Pancreas (tissue), 10 donors: ENCODE measurements around the gene OOSP2. TPM values are rescaled to one million over a fixed set of nuclear protein-coding genes. Genes with fewer than 3 reads are reported as not detected.
"Not testable (repeated sequence)": the region's sequence is repeated elsewhere in the genome, so short reads cannot be mapped to it uniquely, and the experiment has no call there.

ENCODE experiments used
- ATAC-seq, 4 donors: fragments of 200-7000 bp; cut with Tn5 transposase; one replicate each; pipeline versions ENCODE4 v1.8.0 to v1.9.1; 2020; ENCODE audit warnings: mild to moderate bottlenecking in 4 of 4, moderate library complexity in 4 of 4
- DNase-seq, 6 donors: peaks; one replicate each; pipeline ENCODE4 v3.0.0-alpha.2; 2020
- FAIRE-seq: peaks from 2 replicates; lab custom pipeline; 2012; peaks lifted over from hg19 to GRCh38; lab: Jason Lieb, UNC
- H3K27ac ChIP-seq, 4 donors: fragments of 200-600 bp; sonication (generic); 1 replicate in 3 of 4; 2 replicates in 1 of 4; pipeline versions ENCODE4 v1.5.0 to v1.8.0; 2020
- H3K27me3 ChIP-seq, 4 donors: fragments of 200-600 bp; one replicate each; pipeline ENCODE4 v1.8.0; 2021
- H3K36me3 ChIP-seq, 3 donors: fragments of 200-600 bp; sonication (generic) in 1 of 3; one replicate each; pipeline versions ENCODE4 v1.5.0 to v1.8.0; 2020 to 2021
- H3K4me1 ChIP-seq, 3 donors: fragments of 200-600 bp; one replicate each; pipeline ENCODE4 v1.8.0; 2021
- H3K4me3 ChIP-seq, 4 donors: fragments of 200-600 bp; sonication (generic) in 2 of 4; one replicate each; pipeline versions ENCODE4 v1.5.0 to v1.8.0; 2020 to 2021
- H3K9me3 ChIP-seq, 4 donors: fragments of 200-600 bp; one replicate each; pipeline ENCODE4 v1.8.0; 2021
- CTCF ChIP-seq, 4 donors: fragments of 200-600 bp; sonication (generic) in 3 of 4; IDR thresholded peaks; one replicate each; pipeline versions ENCODE4 v1.5.0 to v1.8.0; 2021; ENCODE audit warnings: antibody characterized with exemption in 4 of 4
- WGBS, 2 donors: extraction: QIAGEN DNeasy Blood & Tissue Kit; methylation state at CpG; one replicate each; pipeline ENCODE4 v1.1.7; 2013; 5-methylcytosine and 5-hydroxymethylcytosine counted together
- intact Hi-C, 3 donors: fragments of 100-400 bp; cut with DNase I; formaldehyde crosslinking; loops; one replicate each; pipeline versions ENCODE4 v1.11.1 to v1.14.2; 2022
- polyA plus RNA-seq, 2 donors: library from polyadenylated mRNA; stranded (reverse); fragments of 200-250 nt; gene quantifications; one replicate each; pipeline ENCODE4 v1.2.3, GENCODE V29; 2013
- total RNA-seq, 6 donors: library from RNA; stranded (reverse); fragmentation: NEBNext Ultra II Directional in 4 of 6; extraction: Animal tissue kit (Norgen Biotek cat#: 25700) in 4 of 6; gene quantifications; one replicate each; pipeline versions ENCODE4 v1.2.1 to v1.2.4, GENCODE V29; 2021 to 2023
- donor health status: healthy with polysubstance abuse.
- donor health status: DM: no; HTN: no; CAD: no; lungs with moderate emphysema.
- donor health status: DM: no; HTN: no; CAD: no.
- donor health status: control.
- donor health status: control.
- donor health status: Bipolar disorder and iron deficiency.
- donor health status: DM: yes; HTN: yes; CAD: no.
- donor health status: DM: no; HTN: no; CAD: no.
- donor health status: DM: no; HTN: no; CAD: no.
- donor health status: DM: yes; HTN: yes; CAD: no.

The OOSP2 gene
- total and polyA plus RNA-seq, 8 donors = not detected

GRCh38 chr11:60059521-60060240, 19.5 kb downstream of the OOSP2 start:
- FAIRE-seq (no peak), DNase-seq (no peak), ATAC-seq (no peak)
- no peaks in the 10 kb centered on the region for H3K9me3 ChIP-seq
- H3K4me1 ChIP-seq = no peaks in the 10 kb centered on the region
- no peaks in the 10 kb centered on the region for H3K27me3 ChIP-seq
- H3K36me3 ChIP-seq = no peaks in the 10 kb centered on the region
- H3K27ac ChIP-seq = no peak overlapping the region
- intact Hi-C loops = no loop called here
- no peak overlapping the region for H3K4me3 ChIP-seq
- TF ChIP-seq CTCF (IDR thresholded peaks at IDR 0.05) = no peak
- WGBS, 2 donors = 85 to 91% methylated on average over 4 of the region's 4 CpGs

GRCh38 chr11:60064111-60064510, 23.9 kb downstream of the OOSP2 start:
- Histone ChIP-seq H3K27ac (no peak overlapping the region), H3K9me3 (no peaks in the 10 kb centered on the region), H3K4me1 (no peaks in the 10 kb centered on the region), H3K36me3 (no peaks in the 10 kb centered on the region), H3K27me3 (no peaks in the 10 kb centered on the region), H3K4me3 (no peak overlapping the region)
- 54 to 73% methylated on average over 1 of the region's 1 CpG for WGBS, 2 donors
- intact Hi-C loops = no loop called here
- TF ChIP-seq CTCF (IDR thresholded peaks at IDR 0.05) = no peak
- FAIRE-seq = no peak
- DNase-seq = no peak
- ATAC-seq = no peak

- no peaks in the 10 kb centered on the region for H3K4me1 ChIP-seq
- intact Hi-C loops = no loop called here
- no peak overlapping the region for H3K4me3 ChIP-seq
- H3K27me3 ChIP-seq = no peaks in the 10 kb centered on the region
- TF ChIP-seq CTCF (IDR thresholded peaks at IDR 0.05) = no peak
- FAIRE-seq = no peak
- no peak for DNase-seq
- H3K9me3 ChIP-seq = no peaks in the 10 kb centered on the region
- H3K27ac ChIP-seq = no peak overlapping the region
- WGBS, 2 donors = 69 to 88% methylated on average over 1 of the region's 1 CpG
- ATAC-seq = no peak
- H3K36me3 ChIP-seq = no peaks in the 10 kb centered on the region
Observed at GRCh38 chr11:60065801-60066200, 25.6 kb downstream of the OOSP2 start.

- H3K4me3 ChIP-seq = no peak overlapping the region
- ATAC-seq (no peak), FAIRE-seq (no peak), DNase-seq (no peak)
- no peak for TF ChIP-seq CTCF (IDR thresholded peaks at IDR 0.05)
- no peak overlapping the region for H3K27ac ChIP-seq
- 66 to 80% methylated on average over 2 of the region's 2 CpGs for WGBS, 2 donors
- H3K36me3 ChIP-seq = no peaks in the 10 kb centered on the region
- no peaks in the 10 kb centered on the region for H3K27me3 ChIP-seq
- H3K9me3 ChIP-seq = no peaks in the 10 kb centered on the region
- H3K4me1 ChIP-seq = no peaks in the 10 kb centered on the region
- intact Hi-C loops = no loop called here
Observed at GRCh38 chr11:60069450-60069849, 29.2 kb downstream of the OOSP2 start.

GRCh38 chr11:60071644-60072043, 31.4 kb downstream of the OOSP2 start:
- H3K4me3 ChIP-seq, intact Hi-C loops, H3K27me3 ChIP-seq, H3K36me3 ChIP-seq, H3K4me1 ChIP-seq, H3K9me3 ChIP-seq, ATAC-seq, H3K27ac ChIP-seq, DNase-seq, FAIRE-seq: not testable (repeated sequence)
- WGBS, 2 donors = 48 to 54% methylated on average over 6 of the region's 6 CpGs
